H9 (cell line): Measurements from ENCODE around the gene HAUS7. TPM values are rescaled to one million over a fixed set of nuclear protein-coding genes. Genes with fewer than 3 reads are reported as not detected.

Experiments
- DNase-seq: peaks from one replicate; pipeline ENCODE4 v3.0.0-alpha.2; 2017
- H2AFZ ChIP-seq: one replicate; pipeline ENCODE4 v1.6.1; 2013; ENCODE audit warnings: mild to moderate bottlenecking, low read length, control low read depth, moderate library complexity
- H2AK5ac ChIP-seq: 2 replicates; pipeline ENCODE4 v1.6.1; 2013; ENCODE audit warnings: low read length, control low read depth, mixed read lengths; ENCODE audit not compliant: insufficient read length
- H2BK120ac ChIP-seq: one replicate; pipeline ENCODE4 v1.6.1; 2013; ENCODE audit warnings: low read depth, mild to moderate bottlenecking, low read length, control low read depth, inconsistent platforms; ENCODE audit not compliant: poor library complexity, severe bottlenecking
- H2BK12ac ChIP-seq: 2 replicates; pipeline ENCODE4 v1.6.1; 2013; ENCODE audit warnings: low read length, control low read depth, mixed read lengths, low read depth; ENCODE audit not compliant: insufficient read length
- H2BK15ac ChIP-seq: 2 replicates; pipeline ENCODE4 v1.6.1; 2013; ENCODE audit warnings: low read depth, low read length, control low read depth
- H2BK20ac ChIP-seq: one replicate; pipeline ENCODE4 v1.6.1; 2013; ENCODE audit warnings: low read depth, mild to moderate bottlenecking, low read length, control low read depth, inconsistent platforms; ENCODE audit not compliant: poor library complexity, severe bottlenecking
- H2BK5ac ChIP-seq: 2 replicates; pipeline ENCODE4 v1.6.1; 2013; ENCODE audit warnings: low read length, control low read depth, mixed read lengths; ENCODE audit not compliant: insufficient read length
- H3K14ac ChIP-seq: 2 replicates; pipeline ENCODE4 v1.6.1; 2013; ENCODE audit warnings: low read length, control low read depth; ENCODE audit not compliant: insufficient read depth
- H3K18ac ChIP-seq: 2 replicates; pipeline ENCODE4 v1.6.1; 2013; ENCODE audit warnings: low read depth, mild to moderate bottlenecking, mixed read lengths, low read length, control low read depth; ENCODE audit not compliant: insufficient read length
- H3K23ac ChIP-seq: 2 replicates; pipeline ENCODE4 v1.6.1; 2013; ENCODE audit warnings: low read length, control low read depth, mixed read lengths, low read depth; ENCODE audit not compliant: insufficient read length
- H3K23me2 ChIP-seq: 2 replicates; pipeline ENCODE4 v1.6.1; 2013; ENCODE audit warnings: low read depth, mild to moderate bottlenecking, mixed read lengths, low read length, control low read depth; ENCODE audit not compliant: insufficient read length, poor library complexity, severe bottlenecking
- H3K27ac ChIP-seq: 2 replicates; pipeline ENCODE4 v1.5.1; 2013; ENCODE audit warnings: low read length, control low read depth, mixed read lengths, low read depth; ENCODE audit not compliant: insufficient read length
- H3K27me3 ChIP-seq: 2 replicates; pipeline ENCODE4 v1.6.1; 2013; ENCODE audit warnings: low read length, control low read depth, inconsistent platforms; ENCODE audit not compliant: insufficient read depth
- H3K4ac ChIP-seq: 2 replicates; pipeline ENCODE4 v1.6.1; 2013; ENCODE audit warnings: low read depth, mild to moderate bottlenecking, control low read depth, inconsistent platforms, low read length, moderate library complexity
- H3K4me1 ChIP-seq: 2 replicates; pipeline ENCODE4 v1.6.1; 2013; ENCODE audit warnings: low read length, control low read depth, inconsistent platforms; ENCODE audit not compliant: insufficient read depth
- H3K4me2 ChIP-seq: 2 replicates; pipeline ENCODE4 v1.6.1; 2013; ENCODE audit warnings: low read length, control low read depth, mixed read lengths; ENCODE audit not compliant: insufficient read length, insufficient read depth
- H3K56ac ChIP-seq: 2 replicates; pipeline ENCODE4 v1.6.1; 2013; ENCODE audit warnings: low read depth, mild to moderate bottlenecking, mixed read lengths, low read length, control low read depth; ENCODE audit not compliant: insufficient read length
- H3K79me1 ChIP-seq: 2 replicates; pipeline ENCODE4 v1.6.1; 2013; ENCODE audit warnings: low read depth, mild to moderate bottlenecking, moderate library complexity, low read length, control low read depth, inconsistent platforms; ENCODE audit not compliant: insufficient read depth, poor library complexity, severe bottlenecking
- H3K79me2 ChIP-seq: 2 replicates; pipeline ENCODE4 v1.6.1; 2013; ENCODE audit warnings: low read length, control low read depth, inconsistent platforms; ENCODE audit not compliant: insufficient read depth
- H3K9ac ChIP-seq: 2 replicates; pipeline ENCODE4 v1.6.1; 2013; ENCODE audit warnings: low read length, control low read depth, mixed read lengths; ENCODE audit not compliant: insufficient read length; ENCODE audit errors: extremely low read depth
- H3K9me3 ChIP-seq: one replicate; pipeline ENCODE4 v1.6.1; 2013; ENCODE audit warnings: low read depth, low read length, inconsistent platforms; ENCODE audit not compliant: control insufficient read depth
- H3T11ph ChIP-seq: one replicate; pipeline ENCODE4 v1.6.1; 2013; ENCODE audit warnings: mild to moderate bottlenecking, low read length, control low read depth, inconsistent platforms
- H4K20me1 ChIP-seq: one replicate; pipeline ENCODE4 v1.6.1; 2013; ENCODE audit not compliant: control insufficient read depth, insufficient read length, insufficient read depth
- H4K5ac ChIP-seq: 2 replicates; pipeline ENCODE4 v1.6.1; 2013; ENCODE audit warnings: low read depth, mild to moderate bottlenecking, mixed read lengths, low read length, control low read depth; ENCODE audit not compliant: insufficient read length
- H4K8ac ChIP-seq: replicated peaks from 2 replicates; pipeline ENCODE4 v1.6.1; 2013; ENCODE audit warnings: low read length, control low read depth, mixed read lengths, low read depth; ENCODE audit not compliant: insufficient read length
- H4K91ac ChIP-seq: 2 replicates; pipeline ENCODE4 v1.6.1; 2013; ENCODE audit warnings: low read depth, mild to moderate bottlenecking, moderate library complexity, mixed read lengths, low read length, control low read depth; ENCODE audit not compliant: insufficient read length
- H3K27ac Mint-ChIP-seq, 3 experiments: 2 replicates in 2 of 3; 3 replicates in 1 of 3; pipeline ENCODE4 v1.8.0; 2020 to 2021; ENCODE audit warnings: mixed read lengths in 3 of 3, mild to moderate bottlenecking in 1 of 3, moderate library complexity in 1 of 3
- H3K27me3 Mint-ChIP-seq: 2 replicates; pipeline ENCODE4 v1.8.0; 2021; ENCODE audit warnings: low read depth, mild to moderate bottlenecking, moderate library complexity, mixed read lengths
- H3K36me3 Mint-ChIP-seq, 3 experiments: 2 replicates in 2 of 3; 3 replicates in 1 of 3; pipeline ENCODE4 v1.8.0; 2020 to 2021; ENCODE audit warnings: low read depth in 3 of 3, mixed read lengths in 3 of 3; ENCODE audit not compliant: insufficient read depth in 1 of 3
- H3K4me1 Mint-ChIP-seq, 2 experiments: 2 replicates each; pipeline ENCODE4 v1.8.0; 2020; ENCODE audit warnings: mixed read lengths in 2 of 2
- H3K4me3 Mint-ChIP-seq, 2 experiments: 2 replicates in 1 of 2; 3 replicates in 1 of 2; pipeline ENCODE4 v1.8.0; 2020 to 2021; ENCODE audit warnings: mild to moderate bottlenecking in 2 of 2, mixed read lengths in 2 of 2, moderate library complexity in 1 of 2
- H3K9me3 Mint-ChIP-seq, 2 experiments: 2 replicates in 1 of 2; 3 replicates in 1 of 2; pipeline ENCODE4 v1.8.0; 2020; ENCODE audit warnings: mild to moderate bottlenecking in 2 of 2, mixed read lengths in 2 of 2, moderate library complexity in 1 of 2
- CTCF ChIP-seq: fragments of 200-600 bp; sonication (generic); conservative IDR thresholded peaks from 3 replicates; pipeline ENCODE4 v1.8.0; 2021; ENCODE audit warnings: antibody characterized with exemption, mild to moderate bottlenecking
- WGBS: extraction: QIAGEN DNeasy Blood & Tissue Kit; methylation state at CpG from one replicate; pipeline ENCODE4 v1.1.7; 2013; ENCODE audit warnings: missing lambda C conversion rate, low lambda C conversion rate, mixed read lengths; ENCODE audit not compliant: insufficient read length; ENCODE audit errors: extremely low coverage; 5-methylcytosine and 5-hydroxymethylcytosine counted together
- total RNA-seq: library from RNA; stranded (reverse); gene quantifications from 2 replicates; pipeline ENCODE4 v1.2.1, GENCODE V29; 2021

The HAUS7 gene
- total RNA-seq, 1 experiment from 2014 or later, result 45.3 TPM

- H3K79me1 ChIP-seq, result no peaks in the 10 kb centered on the region
- no peak within 1 kb of the TSS for H4K8ac ChIP-seq
- H2BK20ac ChIP-seq, result no peak within 1 kb of the TSS
- H3K14ac ChIP-seq, result no peak within 1 kb of the TSS
- no peak within 1 kb of the TSS for H3T11ph ChIP-seq
- no peaks in the 10 kb centered on the region for H3K4me1 ChIP-seq
- H4K20me1 ChIP-seq, result no peaks in the 10 kb centered on the region
- H3K4me2 ChIP-seq, result peak within 1 kb of the TSS; percentile 1
- DNase-seq, result peak; percentile 62
- H2AK5ac ChIP-seq, result no peak within 1 kb of the TSS
- peak within 1 kb of the TSS; percentile 44 to 66 for H3K4me3 Mint-ChIP-seq
- no peaks in the 10 kb centered on the region for H3K27me3 ChIP-seq
- H2BK5ac ChIP-seq, result no peak within 1 kb of the TSS
- no peaks in the 10 kb centered on the region for H3K36me3 Mint-ChIP-seq
- H3K4ac ChIP-seq, result no peak within 1 kb of the TSS
- H4K91ac ChIP-seq, result no peak within 1 kb of the TSS
- peaks cover 42 to 56% of the 10 kb centered on the region in 2 experiments for H3K9me3 Mint-ChIP-seq
- no peak within 1 kb of the TSS for H3K18ac ChIP-seq
- H2BK120ac ChIP-seq, result no peak within 1 kb of the TSS
- WGBS, result no CpG with 5 or more reads among the region's 41 CpGs
- H4K5ac ChIP-seq, result no peak within 1 kb of the TSS
- H3K79me2 ChIP-seq, result no peaks in the 10 kb centered on the region
- no peak within 1 kb of the TSS for H3K23ac ChIP-seq
- no peak within 1 kb of the TSS for H2AFZ ChIP-seq
- no peak within 1 kb of the TSS for H2BK15ac ChIP-seq
- TF ChIP-seq CTCF, result peak; percentile 50; the same call in 2 of the 3 replicates
- H3K23me2 ChIP-seq, result no peaks in the 10 kb centered on the region
- peaks cover 17% of the 10 kb centered on the region for H3K9me3 ChIP-seq
- H3K27me3 Mint-ChIP-seq, result peaks cover 10% of the 10 kb centered on the region
- H3K9ac ChIP-seq, result no peak within 1 kb of the TSS
- H3K4me1 Mint-ChIP-seq, result peaks cover 0 to 5% of the 10 kb centered on the region in 2 experiments; a peak in 2 of 4 replicates
- no peak within 1 kb of the TSS for H2BK12ac ChIP-seq
- H3K27ac ChIP-seq, result no peak within 1 kb of the TSS
- no peak within 1 kb of the TSS for H3K27ac Mint-ChIP-seq
- no peak within 1 kb of the TSS for H3K56ac ChIP-seq
Observed at GRCh38 chrX:153494541-153495361, 24.4 kb upstream of the HAUS7 start, which contains the start of gene BGN. Gene BGN (plus strand): TSS chrX:153494980. CDS start chrX:153504632, 9,652 bp downstream.
